Measurements from ENCODE around the gene RCE1.

The RCE1 gene

DNA sequence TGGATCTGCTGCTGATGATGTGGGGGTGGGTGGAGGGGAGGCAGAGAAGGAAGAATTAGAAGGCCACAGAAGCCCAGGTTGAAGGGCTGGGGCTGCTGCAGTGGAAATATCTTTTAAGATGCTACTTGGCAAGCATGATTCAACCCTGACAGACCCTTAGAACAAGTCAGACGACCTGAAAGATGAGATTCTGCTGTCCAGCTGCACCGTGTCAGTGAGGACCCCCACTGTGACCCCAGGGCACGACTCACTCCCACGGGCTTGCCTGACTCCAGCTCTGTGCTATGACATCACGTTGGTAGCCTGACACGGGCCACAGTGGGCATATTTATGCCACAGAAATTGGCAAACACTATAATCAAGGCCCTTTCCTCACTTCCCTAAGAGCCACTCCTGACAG is 49.7 kb downstream of the RCE1 start:
- peaks cover 7% of the 10 kb centered on the region for H3K27me3 Mint-ChIP-seq (ENCODE audit: low read depth)
- H3K4me3 Mint-ChIP-seq = no peak overlapping the region
- H3K9me3 Mint-ChIP-seq = no peaks in the 10 kb centered on the region
- H3K4me1 Mint-ChIP-seq (ENCODE audit: low read depth) = peaks cover 8% of the 10 kb centered on the region
- H3K36me3 Mint-ChIP-seq (ENCODE audit: low read depth) = no peaks in the 10 kb centered on the region
- H3K27ac Mint-ChIP-seq = no peak overlapping the region

DNA sequence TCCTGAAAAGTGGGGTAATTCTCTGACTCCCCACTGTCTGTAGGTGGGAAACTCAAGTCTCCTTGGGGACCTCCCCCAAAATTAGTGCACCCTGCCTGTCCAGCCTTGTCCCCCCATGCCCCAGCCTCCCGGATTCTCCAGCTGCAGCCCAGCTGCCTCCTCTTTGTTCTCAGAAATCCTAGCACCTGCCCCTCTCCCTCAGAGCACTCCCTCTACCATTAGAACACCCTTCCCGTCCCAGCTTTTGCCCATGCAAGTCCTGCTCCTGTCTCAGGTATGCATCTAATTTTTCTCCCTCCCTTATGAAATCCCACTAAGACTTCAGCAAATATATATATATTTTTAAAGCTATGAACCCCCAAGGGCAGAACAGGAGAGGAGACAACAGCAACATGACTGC is 50.9 kb downstream of the RCE1 start:
- no peak overlapping the region for H3K4me3 Mint-ChIP-seq
- no peak overlapping the region for H3K27ac Mint-ChIP-seq
- peaks cover 8% of the 10 kb centered on the region for H3K4me1 Mint-ChIP-seq (ENCODE audit: low read depth)
- no peaks in the 10 kb centered on the region for H3K36me3 Mint-ChIP-seq (ENCODE audit: low read depth)
- H3K27me3 Mint-ChIP-seq (ENCODE audit: low read depth) = peaks cover 7% of the 10 kb centered on the region
- H3K9me3 Mint-ChIP-seq = no peaks in the 10 kb centered on the region
